Measurements from ENCODE around the gene SDHA.
"Not testable (repeated sequence)": the region's sequence is repeated elsewhere in the genome, so short reads cannot be mapped to it uniquely, and the experiment has no call there.

Gene SDHA

GRCh38 chr5:296207-296606, 78.1 kb downstream of the SDHA start:
- not testable (repeated sequence) for H3K4me3 ChIP-seq (ENCODE audit: low read depth, low read length); DNase-seq (ENCODE audit: low read depth)

GRCh38 chr5:296954-297353, 78.8 kb downstream of the SDHA start:
- H3K4me3 ChIP-seq (ENCODE audit: low read depth, low read length), result not testable (repeated sequence)
- DNase-seq (ENCODE audit: low read depth), result peak; percentile 64
- peak; percentile 43; the same call in 1 of the 2 replicates for TF ChIP-seq MAX (IDR thresholded peaks at IDR 0.05; ENCODE audit: low read depth, low read length)
- 0 out of 2 replicates have a peak, but pooled peaks have one; percentile 25 for TF ChIP-seq MYC (IDR thresholded peaks at IDR 0.05; ENCODE audit: low read depth, low read length)

- DNase-seq (ENCODE audit: low read depth); H3K4me3 ChIP-seq (ENCODE audit: low read depth, low read length): not testable (repeated sequence)
Observed at GRCh38 chr5:297448-297847, 79.3 kb downstream of the SDHA start.

GRCh38 chr5:297991-298736, 80.0 kb downstream of the SDHA start:
- not testable (repeated sequence) for DNase-seq (ENCODE audit: low read depth); H3K4me3 ChIP-seq (ENCODE audit: low read depth, low read length)

- no peak for DNase-seq (ENCODE audit: low read depth)
- H3K4me3 ChIP-seq (ENCODE audit: low read depth, low read length), result no peak overlapping the region
- TF ChIP-seq CTCF (IDR thresholded peaks at IDR 0.05; ENCODE audit: low read depth, low read length) (no peak), POLR2A (IDR thresholded peaks at IDR 0.05; ENCODE audit: extremely low read depth, insufficient read length) (no peak), MAX (IDR thresholded peaks at IDR 0.05; ENCODE audit: low read depth, low read length) (no peak), MYC (IDR thresholded peaks at IDR 0.05; ENCODE audit: low read depth, low read length) (no peak)
Observed at GRCh38 chr5:298737-299125, 80.6 kb downstream of the SDHA start.

- DNase-seq (ENCODE audit: low read depth); H3K4me3 ChIP-seq (ENCODE audit: low read depth, low read length): not testable (repeated sequence)
Observed at GRCh38 chr5:299921-300320, 81.8 kb downstream of the SDHA start.

- not testable (repeated sequence) for H3K4me3 ChIP-seq (ENCODE audit: low read depth, low read length); DNase-seq (ENCODE audit: low read depth)
Observed at GRCh38 chr5:300691-301435, 82.7 kb downstream of the SDHA start.

- DNase-seq (ENCODE audit: low read depth); H3K4me3 ChIP-seq (ENCODE audit: low read depth, low read length): not testable (repeated sequence)
Observed at GRCh38 chr5:302416-302815, 84.3 kb downstream of the SDHA start.

- no peak overlapping the region for H3K4me3 ChIP-seq (ENCODE audit: low read depth, low read length)
- DNase-seq (ENCODE audit: low read depth), result no peak
- no peak for TF ChIP-seq POLR2A (IDR thresholded peaks at IDR 0.05; ENCODE audit: extremely low read depth, insufficient read length)
- TF ChIP-seq MYC (IDR thresholded peaks at IDR 0.05; ENCODE audit: low read depth, low read length), result no peak
- no peak for TF ChIP-seq MAX (IDR thresholded peaks at IDR 0.05; ENCODE audit: low read depth, low read length)
- no peak for TF ChIP-seq CTCF (IDR thresholded peaks at IDR 0.05; ENCODE audit: low read depth, low read length)
Observed at GRCh38 chr5:302966-303365, 84.8 kb downstream of the SDHA start.

- DNase-seq (ENCODE audit: low read depth); H3K4me3 ChIP-seq (ENCODE audit: low read depth, low read length): not testable (repeated sequence)
Observed at GRCh38 chr5:303741-304140, 85.6 kb downstream of the SDHA start.

All from NB4 (cell line).